ENCODE measurements around the gene CYP1B1.
"Not testable (repeated sequence)": the region's sequence is repeated elsewhere in the genome, so short reads cannot be mapped to it uniquely, and the experiment has no call there.

Gene CYP1B1

DNA sequence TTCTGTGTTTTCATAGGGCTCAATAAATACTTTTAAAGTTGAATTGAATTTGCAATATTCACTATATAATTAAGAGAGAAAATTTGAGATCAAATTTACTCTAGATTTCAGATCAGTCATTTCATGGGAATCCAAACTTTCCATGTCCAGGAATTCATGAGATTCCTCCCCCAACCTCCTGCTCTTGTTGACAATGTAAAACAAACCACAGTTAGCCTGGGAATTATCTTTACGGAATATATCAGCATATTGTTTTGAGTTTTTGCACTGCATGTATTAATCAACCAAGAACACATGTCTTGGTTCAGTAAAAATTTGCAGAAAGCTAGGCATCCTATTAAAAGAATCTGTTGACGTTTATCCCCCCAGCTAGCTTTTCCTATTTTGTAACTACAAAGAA is 42.3 kb downstream of the CYP1B1 start:
- no peak for DNase-seq (ENCODE audit: low read depth in 2 of 2)

DNA sequence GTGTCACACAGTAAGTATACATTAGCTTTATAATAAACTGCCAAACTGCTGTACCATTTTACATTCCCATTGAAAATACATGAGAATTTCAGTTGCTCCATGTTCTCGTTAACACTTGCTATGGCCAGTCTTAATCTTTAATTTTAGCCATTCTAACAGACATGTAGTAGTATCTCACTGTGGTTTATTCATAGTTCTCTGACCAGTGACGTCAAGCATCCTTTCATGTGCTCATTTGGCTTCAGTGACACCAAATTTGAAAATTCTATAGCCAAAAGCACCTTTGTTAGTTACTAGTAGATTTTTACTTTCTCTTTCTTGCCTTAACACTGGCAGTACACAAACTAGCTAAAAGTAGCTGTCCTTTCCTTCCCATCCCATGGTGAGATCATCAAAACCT is 43.0 kb downstream of the CYP1B1 start:
- DNase-seq (ENCODE audit: low read depth in 2 of 2): no peak

DNA sequence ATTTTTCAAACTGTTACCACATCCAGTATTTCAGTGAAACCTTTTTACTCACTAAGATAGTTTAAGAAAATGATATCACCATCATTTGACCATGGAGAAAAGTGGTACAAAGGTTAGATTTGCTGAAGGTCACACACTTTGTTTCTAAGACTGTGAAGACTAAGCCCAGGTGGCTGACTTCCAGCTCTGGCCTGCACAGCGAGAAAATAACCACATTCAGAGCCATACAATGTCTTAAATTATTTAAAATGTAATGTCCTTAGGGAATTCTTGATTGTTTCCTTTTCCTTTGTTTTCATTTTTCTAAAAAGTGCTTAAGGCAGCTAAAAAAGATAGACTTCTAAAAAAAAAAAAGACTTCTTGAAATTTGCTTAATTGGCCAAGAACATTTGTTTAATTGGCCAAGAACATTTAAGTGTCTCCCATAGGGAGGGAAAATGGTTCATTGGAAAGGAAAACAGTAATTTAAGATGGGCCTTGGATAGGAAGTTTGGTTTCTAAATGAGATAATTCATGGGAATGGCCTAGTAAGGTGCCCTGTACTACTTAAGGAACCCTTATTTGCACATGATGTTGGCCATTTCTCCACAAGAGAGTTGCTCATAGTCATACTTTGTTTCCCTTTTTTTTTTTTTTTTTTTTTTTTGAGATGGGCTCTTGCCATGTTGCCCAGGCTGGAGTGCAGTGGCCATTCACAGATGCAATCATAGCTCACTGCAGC is 45.2 kb downstream of the CYP1B1 start:
- no peak for DNase-seq (ENCODE audit: low read depth in 2 of 2)

DNA sequence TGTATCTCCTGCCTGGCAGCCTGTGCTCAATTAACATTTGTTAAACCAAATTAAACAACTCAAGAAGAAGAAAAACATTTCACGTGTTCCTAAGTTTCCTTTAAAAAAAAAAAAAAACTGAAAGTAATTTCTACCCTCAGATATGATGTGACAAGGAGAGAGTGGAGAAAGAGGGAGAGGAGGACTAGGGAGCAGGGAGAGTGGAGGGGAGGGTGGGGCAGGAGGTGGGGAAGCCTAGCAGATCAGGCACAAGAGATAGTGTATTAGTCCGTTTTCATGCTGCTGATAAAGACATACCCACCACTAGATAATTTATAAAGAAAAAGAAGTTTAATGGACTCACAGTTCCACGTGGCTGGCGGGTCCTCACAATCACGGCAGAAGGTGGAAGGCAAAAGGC is 46.4 kb downstream of the CYP1B1 start:
- no peak for DNase-seq (ENCODE audit: low read depth in 2 of 2)

GRCh38 chr2:38028829-38029228 is 47.1 kb downstream of the CYP1B1 start:
- DNase-seq (ENCODE audit: low read depth in 2 of 2): no peak

DNA sequence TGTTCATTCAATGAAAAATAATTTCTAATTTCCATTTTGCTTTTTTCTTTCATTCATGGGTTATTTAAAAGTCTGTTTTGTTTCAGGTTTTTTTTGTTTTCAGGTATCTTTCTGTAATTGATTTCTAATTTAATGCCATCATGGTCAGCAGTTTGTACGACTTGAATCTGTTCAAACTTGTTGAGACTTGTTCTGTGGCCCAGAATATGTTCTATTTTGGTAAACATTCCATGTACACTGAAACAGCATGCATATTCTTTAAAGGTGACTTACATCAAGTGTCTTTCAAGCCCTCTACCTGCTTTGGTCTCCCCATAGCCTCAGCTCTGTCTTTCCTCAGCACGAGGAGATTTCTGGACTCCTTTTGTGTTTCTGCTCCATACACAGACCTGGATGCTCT is 49.1 kb downstream of the CYP1B1 start:
- DNase-seq (ENCODE audit: low read depth in 2 of 2): no peak

GRCh38 chr2:38021589-38021988 is 54.4 kb downstream of the CYP1B1 start:
- DNase-seq (ENCODE audit: low read depth in 2 of 2): no peak

- not testable (repeated sequence) for DNase-seq (ENCODE audit: low read depth in 2 of 2)
Measured at GRCh38 chr2:38020359-38021069, 55.4 kb downstream of the CYP1B1 start.

DNA sequence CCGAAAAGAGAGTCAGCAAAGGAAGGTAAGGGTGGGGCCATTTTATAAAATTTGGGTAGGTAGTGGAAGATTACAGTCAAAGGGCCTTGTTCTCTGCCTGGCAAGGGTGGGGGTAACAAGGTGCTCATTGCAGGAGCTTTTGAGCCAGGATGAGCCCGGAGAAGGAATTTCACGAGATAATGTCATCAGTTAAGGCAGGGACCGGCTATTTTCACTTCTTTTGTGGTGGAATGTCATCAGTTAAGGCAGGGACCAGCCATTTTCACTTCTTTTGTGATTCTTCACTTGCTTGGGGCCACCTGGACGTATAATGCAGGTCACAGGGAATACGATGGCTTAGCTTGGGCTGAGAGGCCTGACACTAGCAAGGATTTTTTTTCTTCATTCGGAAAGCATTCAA is 58.1 kb downstream of the CYP1B1 start:
- DNase-seq (ENCODE audit: low read depth in 2 of 2): no peak
